Frontal cortex (tissue), 4 donors: Measurements from ENCODE around the gene PKM. TPM values are rescaled to one million over a fixed set of nuclear protein-coding genes. Genes with fewer than 3 reads are reported as not detected.

Experiments used
- DNase-seq, 2 donors: peaks; one replicate each; pipeline ENCODE4 v3.0.0; 2012; ENCODE audit warnings: low spot score in 2 of 2
- FAIRE-seq: peaks from 2 replicates; lab custom pipeline; 2012; peaks lifted over from hg19 to GRCh38; lab: Jason Lieb, UNC
- total RNA-seq: library from RNA; depleted of rRNA; stranded (reverse); fragments of >200 nt; gene quantifications from one replicate; pipeline ENCODE4 v1.2.3, GENCODE V29; 2014
- donor health status: control.
- donor health status: control.
- donor health status: control.

PKM gene
- total RNA-seq, 1 donor from 2014 or later = 285 TPM

- DNase-seq (no peak), FAIRE-seq (no peak)
Observed at GRCh38 chr15:72202801-72203506, 28.0 kb downstream of the PKM start.

- no peak for FAIRE-seq
Observed at GRCh38 chr15:72202302-72202701, 28.7 kb downstream of the PKM start.

GRCh38 chr15:72201391-72201921 is 29.5 kb downstream of the PKM start:
- DNase-seq = no peak
- no peak for FAIRE-seq

More at GRCh38 chr15:72202302-72202701, 28.7 kb downstream of the PKM start:
- DNase-seq = no peak

- FAIRE-seq = no peak
- no peak for DNase-seq
Observed at GRCh38 chr15:72200395-72201237, 30.4 kb downstream of the PKM start.

GRCh38 chr15:72199721-72200212 is 31.2 kb downstream of the PKM start:
- FAIRE-seq (no peak), DNase-seq (peak; percentile 80 to 85)

GRCh38 chr15:72199205-72199515 is 31.8 kb downstream of the PKM start:
- DNase-seq (no peak), FAIRE-seq (no peak)

- FAIRE-seq = no peak
- DNase-seq = no peak
Observed at GRCh38 chr15:72198356-72199204, 32.4 kb downstream of the PKM start.

- FAIRE-seq (no peak), DNase-seq (peak; percentile 58 to 64)
Observed at GRCh38 chr15:72197460-72198355, 33.3 kb downstream of the PKM start, which contains the start of gene GRAMD2A. GRAMD2A (minus strand) TSS chr15:72197787.

- FAIRE-seq (no peak), DNase-seq (no peak)
Observed at GRCh38 chr15:72197041-72197459, 33.9 kb downstream of the PKM start.

- DNase-seq (no peak), FAIRE-seq (no peak)
Observed at GRCh38 chr15:72196409-72197040, 34.5 kb downstream of the PKM start.

- DNase-seq (peak in 1 of 2 donors; percentile 45), FAIRE-seq (no peak)
Observed at GRCh38 chr15:72195101-72195511, 35.9 kb downstream of the PKM start.

- FAIRE-seq = no peak
Observed at GRCh38 chr15:72193836-72194396, 37.1 kb downstream of the PKM start.

GRCh38 chr15:72192416-72192815 is 38.6 kb downstream of the PKM start:
- FAIRE-seq = no peak
- no peak for DNase-seq

More at GRCh38 chr15:72193836-72194396, 37.1 kb downstream of the PKM start:
- no peak for DNase-seq

GRCh38 chr15:72189250-72189902 is 41.6 kb downstream of the PKM start:
- DNase-seq = no peak
- FAIRE-seq = no peak

GRCh38 chr15:72184165-72184811 is 46.7 kb downstream of the PKM start:
- no peak for FAIRE-seq
- DNase-seq = no peak

GRCh38 chr15:72183781-72184164 is 47.2 kb downstream of the PKM start:
- FAIRE-seq = no peak
- DNase-seq = no peak

- no peak for FAIRE-seq
- DNase-seq = no peak
Observed at GRCh38 chr15:72182673-72183072, 48.3 kb downstream of the PKM start.
